ENCODE results near the gene FBH1. TPM values are rescaled to one million over a fixed set of nuclear protein-coding genes. Genes with fewer than 3 reads are reported as not detected.
"Not testable (repeated sequence)": the region's sequence is repeated elsewhere in the genome, so short reads cannot be mapped to it uniquely, and the experiment has no call there.

Gene FBH1
- polyA plus RNA-seq, 1 donor from 2014 or later: 41.1 TPM

DNA sequence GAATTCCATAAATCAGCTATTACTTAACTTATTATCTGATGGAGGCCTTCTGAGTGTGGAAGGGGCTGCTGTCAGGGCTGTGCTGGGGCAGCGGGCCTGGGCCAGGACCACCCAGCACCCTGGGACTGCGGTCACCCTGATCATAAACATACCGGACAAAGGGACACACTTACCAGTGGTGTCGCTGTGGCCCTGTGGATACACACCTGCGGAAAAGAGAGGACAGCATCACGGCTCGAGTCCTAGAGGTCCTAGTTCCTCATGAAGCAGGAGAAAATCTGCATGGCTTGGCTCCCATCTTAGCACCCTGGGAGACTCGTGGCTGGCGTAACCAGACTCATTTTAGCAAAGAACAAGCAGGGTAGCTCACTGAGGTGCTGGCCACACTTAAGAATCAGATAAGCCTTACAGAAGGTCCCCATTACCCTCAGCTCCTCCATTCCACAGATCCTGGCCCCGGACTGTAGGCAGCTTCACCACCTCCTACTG is 69.6 kb downstream of the FBH1 start:
- Histone ChIP-seq H2AFZ (ENCODE audit: low read depth, low read length) (no peak overlapping the region), H3K9me3 (ENCODE audit: low read length) (no peaks in the 10 kb centered on the region), H3K27ac (ENCODE audit: low read length) (no peak overlapping the region), H4K20me1 (ENCODE audit: insufficient read depth) (no peaks in the 10 kb centered on the region), H3K79me2 (replicated peaks; ENCODE audit: insufficient read depth, low read length) (no peaks in the 10 kb centered on the region), H3K9me2 (ENCODE audit: insufficient read depth, low read length) (no peaks in the 10 kb centered on the region), H3K4me3 (ENCODE audit: low read length) (no peak overlapping the region), H3K4me2 (ENCODE audit: low read length) (no peak overlapping the region), H3K27me3 (ENCODE audit: insufficient read depth, low read depth, low read length) (no peaks in the 10 kb centered on the region), H3K36me3 (ENCODE audit: insufficient read depth, low read length) (no peaks in the 10 kb centered on the region), H3F3A (ENCODE audit: insufficient read depth, low read length, poor library complexity, severe bottlenecking) (no peaks in the 10 kb centered on the region), H3K9ac (ENCODE audit: low read length) (no peak overlapping the region)
- TF ChIP-seq TAF1 (IDR thresholded peaks at IDR 0.05; ENCODE audit: low read depth) (no peak), EZH2 (IDR thresholded peaks at IDR 0.05; ENCODE audit: borderline replicate concordance, insufficient read depth, low read length, poor library complexity, severe bottlenecking) (no peak), RAD21 (conservative IDR thresholded peaks at IDR 0.05) (no peak), POLR2AphosphoS5 (IDR thresholded peaks at IDR 0.05) (no peak), EP300 (conservative IDR thresholded peaks at IDR 0.05; ENCODE audit: poor library complexity, severe bottlenecking) (no peak), MXI1 (conservative IDR thresholded peaks at IDR 0.05; ENCODE audit: poor library complexity, severe bottlenecking) (no peak), SMC3 (conservative IDR thresholded peaks at IDR 0.05; ENCODE audit: poor library complexity) (no peak)
- TF ChIP-seq, protein P1, sequence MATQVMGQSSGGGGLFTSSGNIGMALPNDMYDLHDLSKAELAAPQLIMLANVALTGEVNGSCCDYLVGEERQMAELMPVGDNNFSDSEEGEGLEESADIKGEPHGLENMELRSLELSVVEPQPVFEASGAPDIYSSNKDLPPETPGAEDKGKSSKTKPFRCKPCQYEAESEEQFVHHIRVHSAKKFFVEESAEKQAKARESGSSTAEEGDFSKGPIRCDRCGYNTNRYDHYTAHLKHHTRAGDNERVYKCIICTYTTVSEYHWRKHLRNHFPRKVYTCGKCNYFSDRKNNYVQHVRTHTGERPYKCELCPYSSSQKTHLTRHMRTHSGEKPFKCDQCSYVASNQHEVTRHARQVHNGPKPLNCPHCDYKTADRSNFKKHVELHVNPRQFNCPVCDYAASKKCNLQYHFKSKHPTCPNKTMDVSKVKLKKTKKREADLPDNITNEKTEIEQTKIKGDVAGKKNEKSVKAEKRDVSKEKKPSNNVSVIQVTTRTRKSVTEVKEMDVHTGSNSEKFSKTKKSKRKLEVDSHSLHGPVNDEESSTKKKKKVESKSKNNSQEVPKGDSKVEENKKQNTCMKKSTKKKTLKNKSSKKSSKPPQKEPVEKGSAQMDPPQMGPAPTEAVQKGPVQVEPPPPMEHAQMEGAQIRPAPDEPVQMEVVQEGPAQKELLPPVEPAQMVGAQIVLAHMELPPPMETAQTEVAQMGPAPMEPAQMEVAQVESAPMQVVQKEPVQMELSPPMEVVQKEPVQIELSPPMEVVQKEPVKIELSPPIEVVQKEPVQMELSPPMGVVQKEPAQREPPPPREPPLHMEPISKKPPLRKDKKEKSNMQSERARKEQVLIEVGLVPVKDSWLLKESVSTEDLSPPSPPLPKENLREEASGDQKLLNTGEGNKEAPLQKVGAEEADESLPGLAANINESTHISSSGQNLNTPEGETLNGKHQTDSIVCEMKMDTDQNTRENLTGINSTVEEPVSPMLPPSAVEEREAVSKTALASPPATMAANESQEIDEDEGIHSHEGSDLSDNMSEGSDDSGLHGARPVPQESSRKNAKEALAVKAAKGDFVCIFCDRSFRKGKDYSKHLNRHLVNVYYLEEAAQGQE (IDR thresholded peaks at IDR 0.05; ENCODE audit: borderline replicate concordance): no peak
- TF ChIP-seq, protein P2, sequence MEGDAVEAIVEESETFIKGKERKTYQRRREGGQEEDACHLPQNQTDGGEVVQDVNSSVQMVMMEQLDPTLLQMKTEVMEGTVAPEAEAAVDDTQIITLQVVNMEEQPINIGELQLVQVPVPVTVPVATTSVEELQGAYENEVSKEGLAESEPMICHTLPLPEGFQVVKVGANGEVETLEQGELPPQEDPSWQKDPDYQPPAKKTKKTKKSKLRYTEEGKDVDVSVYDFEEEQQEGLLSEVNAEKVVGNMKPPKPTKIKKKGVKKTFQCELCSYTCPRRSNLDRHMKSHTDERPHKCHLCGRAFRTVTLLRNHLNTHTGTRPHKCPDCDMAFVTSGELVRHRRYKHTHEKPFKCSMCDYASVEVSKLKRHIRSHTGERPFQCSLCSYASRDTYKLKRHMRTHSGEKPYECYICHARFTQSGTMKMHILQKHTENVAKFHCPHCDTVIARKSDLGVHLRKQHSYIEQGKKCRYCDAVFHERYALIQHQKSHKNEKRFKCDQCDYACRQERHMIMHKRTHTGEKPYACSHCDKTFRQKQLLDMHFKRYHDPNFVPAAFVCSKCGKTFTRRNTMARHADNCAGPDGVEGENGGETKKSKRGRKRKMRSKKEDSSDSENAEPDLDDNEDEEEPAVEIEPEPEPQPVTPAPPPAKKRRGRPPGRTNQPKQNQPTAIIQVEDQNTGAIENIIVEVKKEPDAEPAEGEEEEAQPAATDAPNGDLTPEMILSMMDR (IDR thresholded peaks at IDR 0.05; ENCODE audit: poor library complexity, severe bottlenecking): no peak

DNA sequence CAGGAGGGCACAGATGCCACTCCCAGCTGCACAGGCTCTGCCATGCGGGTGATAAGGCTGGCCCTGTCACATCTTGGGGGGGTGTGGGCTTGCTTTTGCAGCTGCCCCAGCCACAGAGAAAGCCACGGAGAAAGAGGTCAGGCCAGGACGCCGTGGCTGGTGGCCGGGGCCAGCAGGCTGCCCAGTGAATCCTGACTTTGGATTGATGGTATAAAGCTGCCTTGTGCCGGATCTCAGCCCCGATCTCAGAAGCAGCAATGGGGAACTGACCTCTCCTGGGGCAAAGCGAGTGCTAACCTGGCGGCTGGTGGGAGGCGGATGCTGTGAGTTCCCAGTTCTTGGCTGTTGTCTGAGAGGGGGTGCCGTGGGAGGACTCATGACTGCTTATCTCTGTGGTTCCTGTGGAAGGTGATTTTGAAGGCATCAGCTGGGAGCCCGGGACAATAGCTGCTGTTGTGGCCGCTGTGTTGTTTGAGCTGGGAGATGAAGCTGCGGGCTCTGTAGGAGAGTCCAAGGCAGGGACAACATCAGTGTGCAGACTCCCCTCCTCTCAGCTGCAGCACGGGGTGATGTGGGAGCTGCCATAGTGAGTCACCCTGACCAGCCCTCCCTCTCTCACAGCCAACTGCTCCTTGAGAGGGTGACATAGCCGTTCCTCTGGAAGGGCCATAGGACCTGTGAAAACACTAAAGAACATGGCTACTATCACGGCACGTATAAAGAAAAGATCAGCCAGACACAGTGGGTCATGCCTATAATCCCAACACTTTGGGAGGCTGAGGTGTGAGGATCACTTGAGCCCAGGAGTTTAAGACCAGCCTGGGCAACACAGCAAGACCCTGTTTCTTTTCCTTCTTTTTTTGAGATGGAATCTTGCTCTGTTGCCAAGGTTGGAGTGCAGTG is 70.3 kb downstream of the FBH1 start:
- Histone ChIP-seq H4K20me1 (ENCODE audit: insufficient read depth) (no peaks in the 10 kb centered on the region), H3K4me2 (ENCODE audit: low read length) (no peak overlapping the region), H3K36me3 (ENCODE audit: insufficient read depth, low read length) (no peaks in the 10 kb centered on the region), H3K9ac (ENCODE audit: low read length) (no peak overlapping the region), H3F3A (ENCODE audit: insufficient read depth, low read length, poor library complexity, severe bottlenecking) (no peaks in the 10 kb centered on the region), H3K27ac (ENCODE audit: low read length) (no peak overlapping the region), H2AFZ (ENCODE audit: low read depth, low read length) (no peak overlapping the region), H3K9me2 (ENCODE audit: insufficient read depth, low read length) (no peaks in the 10 kb centered on the region), H3K27me3 (ENCODE audit: insufficient read depth, low read depth, low read length) (no peaks in the 10 kb centered on the region), H3K79me2 (replicated peaks; ENCODE audit: insufficient read depth, low read length) (no peaks in the 10 kb centered on the region), H3K9me3 (ENCODE audit: low read length) (no peaks in the 10 kb centered on the region), H3K4me3 (ENCODE audit: low read length) (no peak overlapping the region)
- no peak for TF ChIP-seq SMC3 (conservative IDR thresholded peaks at IDR 0.05; ENCODE audit: poor library complexity)
- TF ChIP-seq EZH2 (IDR thresholded peaks at IDR 0.05; ENCODE audit: borderline replicate concordance, insufficient read depth, low read length, poor library complexity, severe bottlenecking): no peak
- no peak for TF ChIP-seq TAF1 (IDR thresholded peaks at IDR 0.05; ENCODE audit: low read depth)
- TF ChIP-seq, protein P1 (IDR thresholded peaks at IDR 0.05; ENCODE audit: borderline replicate concordance): no peak
- no peak for TF ChIP-seq POLR2AphosphoS5 (IDR thresholded peaks at IDR 0.05)
- TF ChIP-seq, protein P2 (IDR thresholded peaks at IDR 0.05; ENCODE audit: poor library complexity, severe bottlenecking): no peak
- no peak for TF ChIP-seq RAD21 (conservative IDR thresholded peaks at IDR 0.05)
- TF ChIP-seq MXI1 (conservative IDR thresholded peaks at IDR 0.05; ENCODE audit: poor library complexity, severe bottlenecking): no peak
- TF ChIP-seq EP300 (conservative IDR thresholded peaks at IDR 0.05; ENCODE audit: poor library complexity, severe bottlenecking): no peak

DNA sequence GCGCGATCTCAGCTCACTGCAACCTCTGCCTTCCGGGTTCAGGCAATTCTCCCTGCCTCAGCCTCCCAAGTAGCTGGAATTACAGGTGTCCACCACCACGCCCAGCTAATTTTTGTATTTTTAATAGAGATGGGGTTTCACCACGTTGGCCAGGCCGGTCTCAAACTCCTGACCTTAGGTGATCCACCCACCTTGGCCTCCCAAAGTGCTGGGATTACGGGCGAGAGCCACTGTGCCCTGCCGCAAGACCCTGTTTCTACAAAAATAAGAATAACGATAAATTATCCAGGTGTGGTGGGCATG is 70.9 kb downstream of the FBH1 start:
- H3K9me2 ChIP-seq (ENCODE audit: insufficient read depth, low read length); H3K9me3 ChIP-seq (ENCODE audit: low read length); H2AFZ ChIP-seq (ENCODE audit: low read depth, low read length); H3K79me2 ChIP-seq (replicated peaks; ENCODE audit: insufficient read depth, low read length); H3K4me2 ChIP-seq (ENCODE audit: low read length); H3K27ac ChIP-seq (ENCODE audit: low read length); H3K4me3 ChIP-seq (ENCODE audit: low read length); H3K9ac ChIP-seq (ENCODE audit: low read length); H3F3A ChIP-seq (ENCODE audit: insufficient read depth, low read length, poor library complexity, severe bottlenecking); H4K20me1 ChIP-seq (ENCODE audit: insufficient read depth); H3K36me3 ChIP-seq (ENCODE audit: insufficient read depth, low read length); H3K27me3 ChIP-seq (ENCODE audit: insufficient read depth, low read depth, low read length): not testable (repeated sequence)

All from neural cell (in vitro differentiated cells).